T-helper 2 cell treated with Interferon-gamma antibody and Interleukin-4, amounts not matched to agents 5 μg/mL and 100 μg/mL, for 36 hours (primary cell): ENCODE results near the gene GLS2.

Source experiments
- DNase-seq: peaks from one replicate; pipeline ENCODE4 v3.0.0; 2021; ENCODE audit warnings: low spot score
- H3K27ac Mint-ChIP-seq: one replicate; pipeline ENCODE4 v1.8.0; 2021; ENCODE audit warnings: mild to moderate bottlenecking, mixed read lengths
- H3K27me3 Mint-ChIP-seq: one replicate; pipeline ENCODE4 v1.8.0; 2021; ENCODE audit warnings: low read depth, mixed read lengths
- H3K36me3 Mint-ChIP-seq: one replicate; pipeline ENCODE4 v1.8.0; 2021; ENCODE audit warnings: low read depth, mixed read lengths
- H3K4me1 Mint-ChIP-seq: one replicate; pipeline ENCODE4 v1.8.0; 2021; ENCODE audit warnings: low read depth, mixed read lengths
- H3K4me3 Mint-ChIP-seq: one replicate; pipeline ENCODE4 v1.8.0; 2022; ENCODE audit warnings: mild to moderate bottlenecking, moderate library complexity, mixed read lengths
- H3K9me3 Mint-ChIP-seq: one replicate; pipeline ENCODE4 v1.8.0; 2021; ENCODE audit warnings: mixed read lengths

Gene GLS2

DNA sequence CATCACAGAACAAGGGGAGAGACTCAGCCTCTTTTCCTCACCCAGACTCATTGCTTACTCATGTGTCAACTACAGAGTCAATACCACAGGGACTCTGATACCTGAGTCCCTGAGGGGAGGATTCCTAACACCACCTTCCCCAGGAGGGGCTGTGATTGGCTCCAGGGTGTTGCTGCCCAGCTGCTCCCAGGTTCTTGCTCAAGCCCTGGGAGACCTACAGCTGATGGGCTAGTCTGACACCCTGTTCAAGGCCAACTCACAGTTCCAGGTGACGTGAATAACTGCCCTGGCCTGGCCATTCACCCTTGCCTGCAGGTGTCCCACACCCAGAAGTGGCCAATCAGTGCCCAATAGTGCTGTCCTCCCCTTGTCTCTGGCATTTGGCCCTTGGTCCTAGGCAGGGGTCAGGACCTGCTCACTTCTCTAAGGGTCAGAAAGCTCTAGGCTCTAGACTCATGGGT is 11.0 kb downstream of the GLS2 start:
- Mint-ChIP-seq H3K4me3 (no peak overlapping the region), H3K4me1 (peaks cover 4% of the 10 kb centered on the region), H3K27me3 (no peaks in the 10 kb centered on the region), H3K9me3 (no peaks in the 10 kb centered on the region), H3K36me3 (peaks cover 1% of the 10 kb centered on the region), H3K27ac (no peak overlapping the region)
- no peak for DNase-seq

DNA sequence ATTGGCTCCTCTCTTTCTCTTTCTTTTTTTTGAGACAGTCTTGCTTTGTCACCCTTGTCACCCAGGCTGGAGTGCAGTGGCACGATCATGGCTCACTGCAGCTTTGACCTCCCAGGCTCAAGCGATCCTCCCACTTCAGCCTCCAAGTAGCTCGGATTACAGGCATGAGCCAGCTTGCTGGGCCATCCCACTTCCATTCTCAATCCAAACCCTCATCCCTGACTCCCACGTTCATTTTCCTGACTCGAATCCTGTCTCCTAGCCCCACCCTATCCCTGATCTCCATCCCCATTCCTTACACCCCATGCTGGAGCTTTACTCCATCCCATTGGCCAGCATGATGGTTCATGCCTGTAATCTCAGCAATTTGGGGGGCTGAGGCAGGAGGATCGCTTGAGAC is 11.8 kb downstream of the GLS2 start:
- H3K4me1 Mint-ChIP-seq: peaks cover 7% of the 10 kb centered on the region
- no peak overlapping the region for H3K4me3 Mint-ChIP-seq
- H3K36me3 Mint-ChIP-seq: peaks cover 1% of the 10 kb centered on the region
- H3K9me3 Mint-ChIP-seq: no peaks in the 10 kb centered on the region
- H3K27me3 Mint-ChIP-seq: no peaks in the 10 kb centered on the region
- H3K27ac Mint-ChIP-seq: no peak overlapping the region
- no peak for DNase-seq

DNA sequence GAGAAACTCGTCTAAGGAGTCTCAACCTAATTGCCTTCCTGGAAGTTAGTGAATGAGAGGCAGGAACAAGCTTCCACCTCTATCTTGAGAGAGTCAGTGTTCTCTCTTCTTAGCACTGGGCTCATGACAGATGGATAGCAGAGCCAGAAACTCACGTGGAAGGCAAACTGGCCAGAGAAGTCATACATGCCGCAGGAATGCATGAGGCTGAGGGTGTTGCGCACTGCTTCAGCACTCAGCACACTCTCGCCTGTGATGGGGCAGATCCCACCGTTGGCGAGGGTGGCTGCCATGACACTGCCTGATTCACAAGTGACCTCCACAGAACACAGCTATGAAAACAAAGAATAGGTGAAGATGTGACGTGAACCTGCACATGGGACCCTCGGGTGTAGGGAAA is 13.6 kb downstream of the GLS2 start:
- DNase-seq: no peak
- Mint-ChIP-seq H3K9me3 (no peaks in the 10 kb centered on the region), H3K4me3 (no peak overlapping the region), H3K27me3 (no peaks in the 10 kb centered on the region), H3K27ac (no peak overlapping the region), H3K4me1 (peaks cover 6% of the 10 kb centered on the region), H3K36me3 (peaks cover 5% of the 10 kb centered on the region)

DNA sequence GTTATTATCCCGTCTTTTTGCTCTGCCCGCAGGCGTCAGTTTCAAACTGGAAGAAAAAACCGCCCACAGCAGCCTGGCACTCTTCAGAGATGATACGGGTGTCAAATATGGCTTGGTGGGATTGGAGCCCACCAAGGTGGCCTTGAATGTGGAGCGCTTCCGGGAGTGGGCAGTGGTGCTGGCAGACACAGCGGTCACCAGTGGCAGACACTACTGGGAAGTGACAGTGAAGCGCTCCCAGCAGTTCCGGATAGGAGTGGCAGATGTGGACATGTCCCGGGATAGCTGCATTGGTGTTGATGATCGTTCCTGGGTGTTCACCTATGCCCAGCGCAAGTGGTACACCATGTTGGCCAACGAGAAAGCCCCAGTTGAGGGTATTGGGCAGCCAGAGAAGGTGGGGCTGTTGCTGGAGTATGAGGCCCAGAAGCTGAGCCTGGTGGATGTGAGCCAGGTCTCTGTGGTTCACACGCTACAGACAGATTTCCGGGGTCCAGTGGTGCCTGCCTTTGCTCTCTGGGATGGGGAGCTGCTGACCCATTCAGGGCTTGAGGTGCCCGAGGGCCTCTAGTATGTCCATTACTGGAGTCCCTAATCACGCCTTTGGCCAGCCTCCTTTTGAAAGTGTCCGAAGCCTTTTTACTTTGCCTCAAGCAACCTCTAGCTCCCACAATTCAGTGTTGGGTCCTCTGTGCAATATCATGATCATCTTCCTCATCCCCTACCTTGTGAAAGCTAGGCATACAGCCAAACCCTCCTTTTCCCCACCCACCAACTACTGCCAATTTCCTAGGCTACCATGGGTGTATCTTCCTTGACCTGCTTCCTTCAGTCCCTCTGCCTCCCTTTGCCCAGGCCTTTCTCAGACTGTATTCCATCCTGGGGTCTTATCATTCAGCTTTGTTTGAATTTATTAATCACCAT is 18.7 kb downstream of the GLS2 start:
- H3K9me3 Mint-ChIP-seq: no peaks in the 10 kb centered on the region
- peak overlapping the region; percentile 91 for H3K4me3 Mint-ChIP-seq
- no peaks in the 10 kb centered on the region for H3K27me3 Mint-ChIP-seq
- no peak for DNase-seq
- H3K36me3 Mint-ChIP-seq: peaks cover 5% of the 10 kb centered on the region
- peak overlapping the region; percentile 94 for H3K27ac Mint-ChIP-seq
- H3K4me1 Mint-ChIP-seq: peaks cover 12% of the 10 kb centered on the region

DNA sequence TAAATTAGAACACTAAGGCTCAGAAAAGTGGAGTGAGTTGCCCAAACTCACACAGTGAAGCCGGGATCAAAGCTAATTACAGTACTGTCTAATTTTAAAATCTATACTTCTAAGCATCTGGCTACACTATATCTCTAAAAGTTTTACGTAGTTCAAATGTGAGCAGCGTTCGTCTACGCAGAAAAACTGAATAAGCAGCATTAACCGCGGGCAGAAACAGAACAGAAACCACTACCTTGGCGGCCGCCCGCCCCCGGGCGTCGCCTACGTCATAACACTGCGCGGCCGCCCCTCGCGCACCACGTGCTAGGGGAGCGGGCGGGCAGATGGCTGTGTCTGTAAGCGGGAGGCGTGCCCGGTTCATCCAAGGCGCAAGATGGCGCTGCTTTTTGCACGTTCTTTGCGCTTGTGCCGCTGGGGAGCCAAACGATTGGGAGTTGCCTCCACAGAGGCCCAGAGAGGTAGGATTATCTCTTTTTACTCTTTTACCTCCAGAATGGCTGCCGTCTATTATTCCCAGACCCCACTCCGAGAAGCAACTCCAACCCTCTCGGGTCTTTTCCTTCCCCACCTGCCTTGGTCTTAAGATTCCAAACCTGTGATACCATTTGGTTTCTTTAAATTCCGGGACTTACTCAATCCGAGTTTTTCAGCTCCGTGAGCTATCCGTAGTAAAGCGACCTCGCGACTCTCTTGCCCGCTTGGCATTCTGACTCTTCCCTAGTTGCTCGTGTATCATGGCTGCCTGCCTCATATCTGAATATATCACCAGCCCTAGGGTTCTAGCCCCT is 19.6 kb downstream of the GLS2 start, which contains the start of gene SPRYD4:
SPRYD4 (plus strand) TSS at position 363 of the 791 bp plus-strand sequence; CDS start at position 377, 14 bp downstream.
- Mint-ChIP-seq H3K36me3 (peaks cover 5% of the 10 kb centered on the region), H3K4me1 (peaks cover 16% of the 10 kb centered on the region), H3K9me3 (no peaks in the 10 kb centered on the region), H3K27me3 (no peaks in the 10 kb centered on the region), H3K27ac (peak within 1 kb of the TSS; percentile 94), H3K4me3 (peak within 1 kb of the TSS; percentile 91)
- DNase-seq: peak; percentile 96

DNA sequence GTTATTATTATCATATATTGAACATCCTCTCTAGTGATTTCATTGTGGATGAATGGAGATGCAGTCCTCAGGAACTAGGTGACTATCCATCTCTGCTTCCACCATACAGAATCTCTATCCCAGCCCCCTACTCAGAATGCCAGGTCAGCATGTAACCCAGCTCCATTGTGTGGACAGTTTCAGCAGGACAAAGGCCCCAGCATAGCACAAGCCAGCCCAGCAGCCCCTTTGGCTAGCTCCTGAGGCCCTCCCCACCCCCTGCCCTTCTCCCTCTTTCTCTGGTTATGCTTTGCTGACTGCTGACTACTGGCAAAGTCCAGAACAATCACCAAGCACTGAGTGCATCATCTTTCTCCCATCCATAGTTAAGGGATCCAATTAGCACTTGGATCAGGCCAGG is 25.4 kb downstream of the GLS2 start:
- no peaks in the 10 kb centered on the region for H3K9me3 Mint-ChIP-seq
- no peak for DNase-seq
- no peak overlapping the region for H3K27ac Mint-ChIP-seq
- no peaks in the 10 kb centered on the region for H3K27me3 Mint-ChIP-seq
- no peaks in the 10 kb centered on the region for H3K36me3 Mint-ChIP-seq
- no peak overlapping the region for H3K4me3 Mint-ChIP-seq
- peaks cover 8% of the 10 kb centered on the region for H3K4me1 Mint-ChIP-seq

DNA sequence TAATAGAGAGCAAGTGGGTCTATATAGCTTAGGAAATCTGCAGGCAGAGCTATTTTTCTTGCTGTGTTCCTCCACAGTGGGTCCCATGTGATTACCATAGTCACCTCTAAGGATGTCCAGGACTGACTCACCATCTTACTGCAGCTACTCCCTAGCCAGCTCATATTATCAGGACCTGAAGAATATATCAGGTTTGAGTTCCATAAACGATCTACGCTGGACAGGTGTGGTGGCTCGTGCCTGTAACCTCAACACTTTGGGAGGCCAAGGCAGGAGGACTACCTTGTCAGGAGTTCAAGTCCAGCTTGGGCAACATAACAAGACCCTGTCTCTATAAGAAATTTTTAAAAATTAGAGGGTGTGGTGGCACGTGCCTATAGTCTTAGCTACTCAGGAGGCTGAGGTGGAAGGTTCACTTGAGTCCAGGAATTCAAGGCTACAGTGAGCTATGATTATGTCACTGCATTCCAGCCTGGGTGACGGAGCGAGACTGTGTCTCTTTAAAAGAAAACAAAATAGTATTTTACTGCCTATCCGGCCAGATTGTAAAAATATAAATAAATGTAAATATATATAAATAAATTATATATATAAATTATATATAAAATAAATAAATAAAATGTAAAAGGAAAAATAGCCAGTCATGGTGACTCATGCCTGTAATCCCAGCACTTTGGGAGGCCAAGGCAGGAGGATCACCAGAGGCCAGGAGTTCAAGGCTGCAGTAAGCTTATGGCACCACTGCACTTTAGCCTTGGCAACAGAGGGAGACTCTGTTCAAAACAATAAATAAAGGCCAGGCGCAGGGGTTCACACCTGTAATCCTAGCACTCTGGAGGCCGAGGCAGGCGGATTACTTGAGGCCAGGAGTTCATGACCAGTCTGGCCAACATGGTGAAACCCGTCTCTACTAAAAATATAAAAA is 26.5 kb downstream of the GLS2 start:
- Mint-ChIP-seq H3K27me3 (no peaks in the 10 kb centered on the region), H3K9me3 (no peaks in the 10 kb centered on the region), H3K4me3 (no peak overlapping the region), H3K36me3 (no peaks in the 10 kb centered on the region), H3K27ac (no peak overlapping the region), H3K4me1 (peaks cover 6% of the 10 kb centered on the region)
- no peak for DNase-seq

DNA sequence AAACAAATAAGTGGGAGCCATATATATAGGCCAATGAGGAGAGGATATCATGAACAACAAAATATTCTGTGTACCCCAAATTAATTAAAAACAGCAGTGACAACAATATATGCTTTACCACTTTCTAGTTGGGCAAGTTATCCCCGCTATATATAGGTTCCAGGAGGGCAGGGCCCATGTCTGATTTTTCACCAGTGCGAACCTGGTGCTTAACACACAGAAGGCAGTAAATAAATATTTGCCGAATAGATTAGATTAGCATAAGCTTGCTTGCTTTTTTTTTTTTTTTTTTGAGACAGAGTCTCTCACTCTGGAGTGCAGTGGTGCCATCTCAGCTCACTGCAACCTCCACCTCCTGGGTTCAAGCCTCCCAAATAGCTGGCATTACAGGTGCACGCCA is 30.1 kb downstream of the GLS2 start:
- DNase-seq: no peak
- H3K4me3 Mint-ChIP-seq: no peak overlapping the region
- peaks cover 1% of the 10 kb centered on the region for H3K4me1 Mint-ChIP-seq
- no peak overlapping the region for H3K27ac Mint-ChIP-seq
- peaks cover 7% of the 10 kb centered on the region for H3K27me3 Mint-ChIP-seq
- H3K9me3 Mint-ChIP-seq: no peaks in the 10 kb centered on the region
- H3K36me3 Mint-ChIP-seq: no peaks in the 10 kb centered on the region

DNA sequence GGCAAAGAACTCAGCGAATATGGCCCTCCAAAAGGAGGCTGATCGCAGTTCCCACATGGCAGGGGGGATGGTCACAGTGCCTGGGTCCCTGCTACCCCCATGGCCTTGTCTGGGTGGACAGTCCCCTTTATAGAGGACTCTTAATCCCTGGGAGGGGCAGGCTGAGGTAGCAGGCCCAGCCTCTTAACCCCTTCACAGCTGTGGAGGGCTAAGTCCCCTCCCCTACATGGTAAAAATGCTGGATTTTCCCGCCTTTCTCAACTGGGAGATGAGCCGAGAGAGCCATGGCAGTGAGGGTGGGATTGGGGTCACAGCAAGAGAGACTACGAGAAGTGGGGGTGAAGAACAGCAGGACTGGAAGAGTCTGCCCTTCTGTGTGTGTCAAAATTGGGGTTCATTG is 33.4 kb downstream of the GLS2 start, which contains the start of gene MIP:
MIP (minus strand) TSS at position 101 of the 400 bp plus-strand sequence; CDS start at position 57, 44 bp downstream.
- Mint-ChIP-seq H3K4me3 (no peak within 1 kb of the TSS), H3K27me3 (peaks cover 7% of the 10 kb centered on the region), H3K9me3 (no peaks in the 10 kb centered on the region), H3K36me3 (no peaks in the 10 kb centered on the region), H3K27ac (no peak within 1 kb of the TSS), H3K4me1 (peaks cover 7% of the 10 kb centered on the region)
- no peak for DNase-seq

DNA sequence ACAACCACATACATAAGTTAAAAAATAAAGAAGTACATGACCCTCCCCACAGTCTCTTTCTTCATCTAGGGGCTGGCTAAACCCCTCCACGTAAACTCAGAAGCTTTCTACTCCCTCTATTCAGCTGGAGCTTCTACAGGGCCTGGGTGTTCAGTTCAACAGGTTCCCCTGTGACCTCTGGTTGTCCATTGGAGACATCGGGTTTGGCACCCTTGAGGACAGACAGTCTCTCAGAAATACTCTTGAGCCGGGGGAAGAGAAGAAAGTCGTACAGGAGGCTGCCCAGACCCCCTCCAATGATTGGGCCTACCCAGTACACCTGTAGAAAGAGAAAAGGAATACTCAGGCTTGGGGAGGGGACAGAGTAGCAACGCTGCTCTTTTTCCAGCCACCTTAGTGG is 36.8 kb downstream of the GLS2 start:
- Mint-ChIP-seq H3K4me1 (peaks cover 22% of the 10 kb centered on the region), H3K36me3 (peaks cover 4% of the 10 kb centered on the region), H3K4me3 (no peak overlapping the region), H3K27ac (no peak overlapping the region), H3K9me3 (no peaks in the 10 kb centered on the region), H3K27me3 (peaks cover 7% of the 10 kb centered on the region)
- no peak for DNase-seq

DNA sequence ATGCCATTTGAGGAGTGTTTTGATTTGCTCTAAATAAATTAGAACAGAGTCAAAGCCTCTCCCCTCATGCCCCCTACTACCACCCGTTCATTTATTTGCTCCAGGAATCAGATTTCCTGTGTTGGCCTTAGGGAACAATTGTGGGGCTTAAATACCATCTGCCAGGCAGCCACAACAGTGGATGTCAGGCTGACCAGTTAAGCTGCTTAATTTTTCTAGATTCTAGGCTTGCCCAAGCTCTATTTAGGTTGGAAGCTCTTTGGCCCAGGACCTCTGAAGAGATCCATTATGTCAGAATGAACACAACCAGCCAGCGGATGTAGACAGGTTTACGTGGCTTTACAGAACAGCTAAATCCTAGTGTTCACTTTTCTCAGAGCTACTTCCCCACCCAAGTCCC is 37.7 kb downstream of the GLS2 start:
- no peak for DNase-seq
- Mint-ChIP-seq H3K4me1 (peaks cover 22% of the 10 kb centered on the region), H3K36me3 (peaks cover 5% of the 10 kb centered on the region), H3K9me3 (no peaks in the 10 kb centered on the region), H3K27ac (no peak overlapping the region), H3K27me3 (peaks cover 4% of the 10 kb centered on the region), H3K4me3 (peak overlapping the region; percentile 92)

DNA sequence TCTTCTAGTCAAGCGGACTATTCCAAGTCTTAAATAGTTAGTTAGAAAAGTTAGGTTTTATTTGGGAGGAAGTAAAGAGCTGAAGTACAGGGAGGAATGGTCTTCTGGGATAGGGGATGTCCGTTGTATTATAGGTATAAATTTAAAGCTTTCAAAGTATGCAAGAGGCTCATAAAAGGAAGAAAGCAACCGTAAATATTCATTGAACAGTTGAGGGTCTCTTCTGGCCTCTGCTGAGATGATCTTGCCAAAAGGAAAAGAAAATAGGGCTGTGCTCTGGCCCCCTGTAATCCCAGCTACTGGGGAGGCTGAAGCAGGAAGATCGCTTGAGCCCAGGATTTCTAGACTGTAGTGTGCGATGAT is 38.4 kb downstream of the GLS2 start:
- no peaks in the 10 kb centered on the region for H3K9me3 Mint-ChIP-seq
- H3K4me1 Mint-ChIP-seq: peaks cover 25% of the 10 kb centered on the region
- peaks cover 4% of the 10 kb centered on the region for H3K27me3 Mint-ChIP-seq
- peak overlapping the region; percentile 92 for H3K4me3 Mint-ChIP-seq
- H3K36me3 Mint-ChIP-seq: peaks cover 8% of the 10 kb centered on the region
- peak overlapping the region; percentile 79 for H3K27ac Mint-ChIP-seq
- DNase-seq: no peak

DNA sequence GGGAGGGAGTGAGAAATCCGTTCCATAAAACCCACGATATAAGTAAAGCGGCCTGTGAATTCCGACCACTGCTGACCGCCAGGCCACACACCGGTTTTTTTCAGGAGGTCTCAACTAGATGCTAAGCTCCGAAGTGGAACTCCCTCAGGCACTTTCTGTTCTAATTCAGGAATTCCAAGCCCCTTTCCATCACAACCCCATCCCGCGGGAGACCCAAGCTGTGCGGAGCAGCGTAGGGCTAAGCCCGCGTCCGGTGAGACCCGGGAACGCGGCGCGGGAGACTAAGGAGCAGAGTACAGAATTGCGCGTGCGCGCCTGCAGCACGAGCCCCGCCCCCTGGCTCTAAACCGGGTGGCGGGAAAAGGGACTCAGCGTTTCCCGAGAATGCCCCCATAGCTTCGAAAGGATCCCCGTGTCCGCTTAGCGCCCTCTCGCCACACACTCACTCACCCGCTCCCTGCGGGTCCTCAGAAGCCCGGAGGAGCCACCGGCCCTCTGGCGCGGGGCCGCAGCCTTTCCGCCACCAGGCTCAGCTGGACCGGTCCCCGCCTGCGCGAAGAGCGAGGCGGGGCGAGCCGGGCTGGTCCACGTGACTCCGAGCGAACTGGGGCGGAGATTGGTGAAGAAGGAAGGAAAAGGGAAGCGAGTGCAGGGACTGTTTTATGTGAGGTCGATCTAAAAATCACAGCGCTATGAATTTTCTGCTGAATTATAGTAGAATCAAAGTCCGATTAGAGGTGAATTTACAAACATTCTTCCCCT is 38.9 kb downstream of the GLS2 start, which contains the start of gene TIMELESS:
TIMELESS (minus strand) TSS at position 567 of the 762 bp plus-strand sequence. CDS start 15,256 bp downstream, outside the sequence.
- Mint-ChIP-seq H3K36me3 (peaks cover 12% of the 10 kb centered on the region), H3K9me3 (no peaks in the 10 kb centered on the region), H3K27ac (peak within 1 kb of the TSS; percentile 79), H3K4me1 (peaks cover 29% of the 10 kb centered on the region), H3K27me3 (peaks cover 4% of the 10 kb centered on the region), H3K4me3 (peak within 1 kb of the TSS; percentile 92)
- peak; percentile 88 for DNase-seq
